NCI-H345 (cell line): ENCODE results near the gene CRACDL.
A peak's percentile ranks its signal among the peaks of the same experiment; 100 is the strongest.
"Not testable (repeated sequence)": the region's sequence is repeated elsewhere in the genome, so short reads cannot be mapped to it uniquely, and the experiment has no call there.

ENCODE experiments used
- DNase-seq: peaks from one replicate; lab custom pipeline; 2025; lab: John Stamatoyannopoulos, UW

The CRACDL gene

DNA sequence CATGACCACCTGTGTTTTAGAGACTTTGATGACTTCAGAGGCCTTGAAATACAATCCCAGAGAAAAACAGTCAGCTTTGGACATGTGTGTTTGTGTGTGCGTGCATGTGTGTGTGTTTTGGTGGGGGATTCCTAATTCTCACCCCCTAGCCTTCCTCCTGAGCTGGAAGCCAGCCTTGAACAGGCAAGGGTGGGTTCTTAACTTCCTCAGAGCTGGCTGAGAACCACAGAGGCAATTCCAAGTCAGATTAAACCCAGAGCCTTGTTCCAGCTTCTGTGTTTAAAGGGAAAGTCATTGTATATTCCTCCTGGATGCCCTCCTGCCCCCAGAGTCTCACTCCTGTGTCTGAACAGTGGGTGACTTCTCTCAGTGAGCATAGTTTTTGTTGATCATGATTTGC, 159.9 kb downstream of the CRACDL start:
- no peak for DNase-seq

DNA sequence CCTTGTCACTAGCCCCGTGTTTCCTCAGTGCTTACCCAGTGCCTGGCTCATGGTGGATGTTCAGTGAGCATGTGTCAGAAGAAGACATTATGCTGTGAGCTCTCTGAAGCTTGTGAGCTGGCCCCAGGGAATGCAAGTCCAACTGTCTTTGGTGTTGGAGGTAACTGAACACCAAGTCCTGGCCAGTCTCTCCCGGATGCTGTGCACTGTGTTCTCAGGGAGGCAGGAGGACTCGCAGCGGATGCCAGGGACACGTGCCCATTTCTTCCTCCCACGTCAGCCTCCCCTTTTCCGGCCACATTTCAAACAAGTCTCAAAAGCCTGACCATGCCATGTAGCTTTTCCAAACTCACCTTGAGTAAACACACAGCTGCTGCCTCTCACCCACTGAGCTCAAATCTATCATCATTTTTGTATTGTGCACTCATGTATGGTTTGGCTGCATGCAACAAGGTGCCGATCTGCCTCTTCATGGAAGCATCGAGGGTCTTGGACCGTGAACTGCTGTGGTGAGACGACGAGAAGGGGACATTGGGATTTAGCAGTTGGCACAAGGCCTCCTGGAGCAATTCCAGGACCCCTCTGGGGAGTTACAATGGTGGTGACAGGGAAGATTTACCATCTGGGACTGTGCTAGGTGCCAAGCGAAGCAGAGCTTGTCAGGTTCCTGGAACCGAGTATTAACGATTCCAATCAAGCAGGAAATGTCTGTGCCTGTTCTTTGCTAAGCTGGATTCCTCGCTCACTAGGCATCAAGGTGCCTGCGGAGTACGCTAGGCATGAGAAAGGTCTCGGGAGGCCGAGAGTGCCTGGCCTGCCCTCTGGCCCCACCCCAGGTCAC, 160.7 kb downstream of the CRACDL start:
- DNase-seq = peak; percentile 88

DNA sequence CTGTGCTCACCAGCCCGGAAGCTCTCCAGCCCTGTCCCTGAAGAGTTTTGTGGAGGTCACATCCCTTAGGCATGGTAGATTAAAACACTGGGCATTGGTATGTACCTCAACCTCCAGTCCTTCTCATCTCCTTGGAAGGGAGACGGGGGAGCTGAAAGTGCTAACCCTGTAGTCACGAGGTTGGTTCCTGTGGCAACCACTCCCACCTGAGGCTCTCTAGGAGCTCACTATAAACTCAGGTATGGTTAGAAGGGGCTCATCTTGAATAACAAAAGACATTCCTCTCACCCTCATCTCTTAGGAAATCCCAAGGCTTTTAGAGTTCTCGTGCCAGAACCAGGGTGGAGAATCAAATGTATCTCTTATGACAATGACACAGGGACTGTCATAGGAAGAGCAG, 162.1 kb downstream of the CRACDL start:
- no peak for DNase-seq

DNA sequence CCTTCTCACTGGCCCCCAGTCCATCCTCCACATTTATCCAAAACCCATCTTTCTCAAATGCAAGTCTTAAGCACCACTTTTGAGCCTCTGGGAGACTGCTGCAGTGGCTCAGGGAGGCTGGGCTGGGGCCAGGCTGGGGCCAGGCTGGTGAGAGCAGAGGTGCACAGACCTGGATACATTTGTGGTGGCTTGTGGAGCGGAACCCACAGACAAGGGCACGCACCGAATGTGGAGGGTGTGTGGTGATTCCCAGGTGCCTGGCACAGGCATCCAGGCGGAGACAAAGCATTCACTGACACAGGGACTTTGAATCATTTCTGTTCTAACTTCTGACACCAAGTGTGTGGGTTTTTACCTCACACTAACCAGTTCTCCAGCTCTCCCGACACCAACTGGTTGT, 162.9 kb downstream of the CRACDL start:
- DNase-seq = no peak

DNA sequence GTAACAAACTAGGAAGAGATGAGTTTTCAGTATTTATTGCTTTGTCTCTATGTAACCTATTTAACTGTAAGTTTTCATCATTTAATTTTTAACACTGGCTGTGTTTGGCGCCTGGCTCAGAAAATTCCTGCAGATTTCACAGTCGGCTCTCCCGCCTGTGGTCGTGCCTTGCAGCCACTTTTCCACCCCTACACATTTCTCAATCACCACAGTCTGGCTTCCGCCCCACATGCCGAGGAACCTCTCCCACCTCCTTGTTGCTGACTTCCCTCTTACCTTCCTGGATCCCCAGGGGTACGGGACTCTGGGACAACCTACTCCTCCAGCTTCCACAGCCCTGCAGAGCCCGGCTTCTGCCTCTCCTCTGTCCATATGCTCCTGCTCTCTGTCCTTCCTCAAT, 163.5 kb downstream of the CRACDL start:
- DNase-seq = no peak

DNA sequence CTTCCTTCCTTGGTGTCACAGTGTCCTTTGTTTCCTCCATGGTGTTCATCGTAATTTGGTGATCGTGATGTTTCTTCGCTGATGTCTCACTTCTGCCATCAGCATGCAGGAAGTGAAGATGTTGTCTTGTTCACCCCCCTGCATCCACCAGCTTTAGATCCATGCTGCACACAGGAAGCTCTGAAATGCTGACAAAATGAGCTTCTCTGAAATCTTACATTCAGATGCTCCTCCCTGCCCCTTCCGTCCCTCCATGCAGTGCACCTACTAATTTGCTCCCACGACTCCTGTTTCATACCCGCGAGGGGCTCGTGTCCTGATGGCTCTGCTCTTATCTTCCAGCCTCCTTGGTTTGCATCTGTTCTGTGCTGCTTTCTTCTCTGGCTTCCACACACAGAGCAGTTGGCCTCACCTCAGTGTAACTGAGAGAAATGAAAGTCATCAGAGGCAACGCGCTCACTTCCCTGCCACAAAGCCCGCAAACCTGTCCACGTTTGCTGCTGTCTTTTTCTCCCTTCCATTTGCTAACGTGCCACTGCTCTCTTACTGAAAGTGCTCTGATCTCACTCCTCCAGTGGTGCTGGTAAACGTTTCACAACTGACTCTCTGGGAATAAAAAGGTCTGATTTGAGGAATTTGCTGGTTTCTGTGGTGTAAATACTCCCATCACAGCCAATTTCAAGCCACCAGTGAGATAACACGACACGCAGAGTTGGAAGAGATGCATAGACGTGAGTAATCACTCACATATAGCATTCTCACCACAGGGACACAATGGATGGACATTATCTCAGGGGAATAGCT, 164.1 kb downstream of the CRACDL start:
- DNase-seq = no peak

DNA sequence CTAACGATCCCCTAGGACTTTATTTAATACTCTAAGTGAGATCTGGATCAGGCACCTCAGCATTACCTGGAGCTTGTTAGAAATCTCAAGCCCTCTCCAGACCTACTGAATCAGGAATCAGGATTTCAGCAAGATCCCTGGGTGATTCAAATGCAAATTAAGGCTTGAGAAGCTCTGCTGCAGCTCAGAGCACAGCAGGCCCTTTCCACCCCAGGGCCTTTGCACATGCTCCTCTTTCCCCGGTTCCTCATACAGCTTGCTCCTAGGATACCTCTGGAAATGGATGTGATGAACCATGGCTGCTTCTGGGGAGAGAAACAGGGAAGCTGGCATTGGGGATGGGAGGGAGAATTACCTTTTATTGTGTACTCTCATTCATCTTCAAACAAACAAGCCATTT, 164.8 kb downstream of the CRACDL start:
- no peak for DNase-seq

DNA sequence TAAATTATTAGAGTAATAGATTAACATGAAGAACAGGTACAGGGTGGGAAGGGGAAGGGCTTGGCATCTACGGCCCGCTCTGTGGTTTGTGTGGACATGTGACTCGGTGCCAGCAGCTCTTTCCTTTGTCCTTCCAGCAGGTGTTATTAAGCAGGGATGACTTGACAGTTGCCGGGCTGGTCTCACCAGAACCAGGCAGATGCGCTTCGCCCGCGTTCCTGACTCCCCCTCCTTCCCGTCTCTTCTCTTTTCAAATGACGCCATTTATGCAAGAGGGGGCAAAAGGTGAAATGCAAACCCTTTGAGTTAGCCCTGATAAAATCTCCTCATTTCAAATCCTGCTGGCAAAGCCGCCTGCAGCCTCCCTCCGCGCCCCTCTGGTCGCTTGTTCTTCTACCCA, 166.2 kb downstream of the CRACDL start:
- DNase-seq = peak; percentile 86

DNA sequence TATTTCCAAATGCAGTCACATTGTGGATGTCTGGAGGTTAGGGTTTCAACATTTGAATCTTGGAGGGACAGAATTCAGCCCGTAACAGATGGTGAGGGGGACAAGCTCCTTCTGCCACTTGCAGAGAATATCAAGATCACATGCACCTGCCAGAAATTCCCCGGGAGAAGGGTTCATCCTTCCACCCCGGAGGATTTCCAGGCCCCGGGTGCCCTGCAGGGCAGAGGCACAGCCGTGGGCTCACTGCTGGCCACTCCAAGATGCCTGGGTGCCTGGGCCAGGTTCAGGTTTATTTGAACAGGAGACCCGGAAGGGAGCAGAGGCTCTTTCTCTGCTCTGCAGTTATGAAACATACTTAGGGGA, 166.9 kb downstream of the CRACDL start:
- DNase-seq = peak; percentile 19

DNA sequence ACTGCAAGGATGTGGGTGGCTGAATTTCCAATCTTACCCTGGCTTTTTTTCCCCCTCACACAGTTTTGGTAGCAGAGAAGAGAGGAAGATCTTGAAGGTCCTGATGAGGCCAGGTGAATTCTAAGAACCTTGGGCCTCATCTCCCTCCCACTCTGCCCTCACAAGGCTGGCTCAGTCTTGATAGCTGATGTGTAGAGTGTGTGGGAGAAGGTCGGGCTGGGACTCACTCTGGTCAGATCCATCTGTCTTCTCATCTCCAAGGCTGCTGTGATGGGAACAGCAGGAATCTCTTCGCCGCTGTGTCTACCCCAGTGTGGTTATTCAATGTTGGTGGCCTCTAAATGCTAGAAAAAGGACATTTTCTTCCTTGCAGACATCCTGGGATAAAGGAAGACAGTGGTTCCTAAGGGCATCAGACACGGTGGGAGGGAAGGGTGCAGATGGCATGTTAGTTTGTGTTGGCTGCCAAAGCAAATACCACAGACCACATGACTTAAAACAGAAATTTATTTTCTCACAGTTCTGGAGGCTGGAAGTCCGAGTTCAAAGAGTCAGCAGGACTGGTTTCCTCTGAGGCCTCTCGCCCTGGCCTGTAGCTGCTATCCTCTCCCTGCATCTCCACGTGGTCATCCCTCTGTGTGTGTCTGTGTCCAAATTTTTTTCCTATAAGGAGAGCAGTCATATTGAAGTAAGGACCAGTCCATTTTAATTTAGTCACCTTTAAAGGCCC, 167.5 kb downstream of the CRACDL start:
- DNase-seq = peak; percentile 36

DNA sequence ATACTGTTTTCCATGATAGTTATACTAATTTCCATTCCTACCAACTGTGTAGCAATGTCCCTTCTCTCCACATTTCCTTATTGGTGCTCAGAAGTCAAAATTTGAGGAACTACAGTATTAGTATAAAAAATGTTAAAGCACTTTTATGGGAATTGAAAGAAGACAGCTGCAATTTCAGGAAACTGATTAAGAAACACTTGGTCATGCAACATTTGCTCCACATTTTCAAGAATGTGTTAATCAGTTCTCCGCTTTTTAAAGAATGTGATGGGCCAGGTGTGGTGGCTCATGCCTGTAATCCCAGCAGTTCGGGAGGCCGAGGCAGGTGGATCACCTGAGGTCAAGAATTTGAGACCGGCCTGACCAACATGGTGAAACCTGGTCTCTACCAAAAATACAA, 171.5 kb downstream of the CRACDL start:
- no peak for DNase-seq

DNA sequence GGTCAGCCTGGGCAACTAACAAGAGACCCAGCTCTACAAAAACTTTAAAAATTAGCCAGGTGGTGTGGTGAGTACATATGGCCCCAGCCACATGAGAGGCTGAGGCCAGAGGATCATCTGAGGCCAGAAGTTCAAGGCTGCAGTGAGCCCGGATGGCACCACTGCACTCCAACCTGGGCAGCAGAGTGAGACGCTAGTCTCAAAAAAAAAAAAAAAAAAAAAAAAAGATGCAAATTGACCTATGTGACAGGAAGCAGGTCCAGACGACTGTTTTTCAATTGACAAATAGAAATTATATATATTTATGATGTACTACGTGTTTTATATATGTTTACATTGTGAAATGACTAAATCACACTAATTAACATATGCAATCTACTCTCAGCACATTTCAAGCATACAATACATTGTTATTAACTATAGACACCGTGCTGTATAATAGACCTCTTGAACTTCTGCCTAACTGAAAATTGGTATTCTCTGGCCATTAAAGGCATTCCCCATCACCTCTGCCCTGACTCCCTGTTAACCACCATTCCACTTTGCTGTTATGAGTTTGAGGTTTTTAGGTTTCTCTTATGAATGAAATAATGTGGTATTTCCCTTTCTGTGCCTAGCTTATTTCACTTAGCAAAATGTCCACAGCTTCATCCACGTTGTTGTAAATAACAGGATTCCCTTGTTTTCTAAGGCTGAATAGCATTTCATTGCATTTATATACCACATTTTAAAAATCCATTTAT, 172.6 kb downstream of the CRACDL start:
- DNase-seq = no peak

DNA sequence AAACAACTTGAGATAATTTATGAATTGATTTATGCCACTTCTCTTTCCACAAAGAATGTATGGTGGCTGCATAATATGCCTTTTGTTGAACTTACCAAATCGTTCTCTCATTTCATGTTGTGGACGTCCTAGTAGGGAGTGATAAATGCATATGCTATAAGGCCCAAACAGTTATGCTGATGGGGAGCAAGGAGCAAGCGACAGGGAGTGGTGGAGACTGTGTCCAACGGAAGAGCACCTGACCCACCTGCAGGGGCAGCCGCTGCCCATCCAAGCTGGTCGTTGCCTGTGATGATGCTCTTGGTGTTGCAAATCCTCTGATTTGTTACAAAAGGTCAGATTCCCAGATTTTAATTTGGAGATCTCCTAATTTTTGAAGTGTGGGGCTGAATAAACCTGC, 174.1 kb downstream of the CRACDL start:
- no peak for DNase-seq

DNA sequence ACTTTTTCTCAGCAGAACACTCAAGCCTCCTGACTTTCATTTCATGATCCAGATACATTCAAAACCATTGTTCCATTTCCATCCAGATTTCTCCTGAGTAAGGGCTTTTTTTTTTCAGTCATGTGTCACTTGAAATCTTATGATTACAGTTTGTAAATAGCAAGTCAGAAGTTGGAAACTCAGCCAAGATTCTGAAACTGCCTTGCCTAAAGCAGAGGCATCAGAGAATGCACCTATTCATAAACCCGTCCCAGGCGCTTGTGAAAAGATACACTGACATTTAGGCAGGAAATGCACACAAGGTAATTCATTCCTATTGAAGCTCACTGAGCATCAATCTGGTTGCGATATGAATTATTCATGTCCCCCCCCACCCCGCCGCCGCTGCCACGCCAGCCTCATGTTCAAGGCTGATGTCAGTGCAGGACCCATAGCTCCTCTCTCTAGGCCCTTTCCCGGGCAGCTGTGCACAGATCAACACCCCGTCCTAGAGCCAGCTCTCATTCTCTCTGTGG, 174.7 kb downstream of the CRACDL start:
- DNase-seq = no peak

DNA sequence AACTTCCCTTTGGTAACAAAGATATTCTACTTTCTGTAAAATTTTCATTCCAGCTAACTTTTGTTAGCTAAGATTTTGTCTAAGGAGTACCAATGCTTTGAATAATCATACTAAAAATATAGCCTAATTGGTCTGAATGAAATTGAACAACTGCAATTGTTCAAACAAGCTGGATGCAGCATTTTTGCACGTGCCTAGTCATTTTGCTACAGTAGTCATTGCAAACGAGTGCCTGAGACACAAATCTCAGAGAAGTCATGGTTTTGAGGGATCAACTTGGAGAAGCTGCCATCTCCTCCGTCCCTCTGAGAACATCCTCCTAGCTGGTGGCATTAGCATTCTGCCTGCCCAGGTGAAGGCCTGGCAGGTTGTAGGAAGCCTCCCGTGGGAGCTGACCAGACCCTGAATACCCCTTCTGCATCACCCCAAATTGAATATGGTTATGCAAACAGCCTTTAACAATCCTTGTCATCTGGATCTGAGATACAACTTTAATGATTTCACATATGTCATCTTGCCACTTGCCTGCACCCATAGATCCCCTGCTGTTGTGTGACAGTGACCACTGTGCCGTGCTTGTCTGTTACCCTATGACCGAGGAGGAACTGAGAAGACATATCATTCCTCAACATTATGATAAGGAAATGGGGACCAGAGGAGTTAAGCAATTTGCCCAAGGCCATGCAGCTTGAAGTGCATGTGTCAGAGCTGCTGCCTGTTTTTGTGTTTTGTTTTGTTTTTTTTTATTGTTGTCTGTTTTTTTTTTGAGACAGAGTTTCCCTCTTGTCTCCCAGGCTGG, 176.0 kb downstream of the CRACDL start:
- DNase-seq = no peak

DNA sequence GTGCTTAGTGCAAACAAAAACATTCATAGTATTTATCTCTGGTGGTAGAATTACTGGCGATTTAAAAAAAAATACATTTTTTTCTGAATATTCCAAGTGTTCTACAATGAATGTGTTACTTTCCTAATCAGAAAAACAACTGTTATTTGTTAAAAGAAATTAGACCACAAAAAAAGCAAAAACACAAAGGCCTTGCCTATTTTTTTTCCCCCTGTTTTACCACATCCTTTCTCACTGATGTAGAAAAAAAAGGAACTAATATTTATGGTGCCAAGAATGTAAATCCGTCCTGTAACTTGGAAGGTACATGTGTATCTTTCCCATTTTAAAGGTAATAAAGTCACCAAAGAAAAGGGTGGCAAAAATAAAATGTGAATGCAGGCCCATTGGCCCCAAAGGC, 176.7 kb downstream of the CRACDL start:
- no peak for DNase-seq

DNA sequence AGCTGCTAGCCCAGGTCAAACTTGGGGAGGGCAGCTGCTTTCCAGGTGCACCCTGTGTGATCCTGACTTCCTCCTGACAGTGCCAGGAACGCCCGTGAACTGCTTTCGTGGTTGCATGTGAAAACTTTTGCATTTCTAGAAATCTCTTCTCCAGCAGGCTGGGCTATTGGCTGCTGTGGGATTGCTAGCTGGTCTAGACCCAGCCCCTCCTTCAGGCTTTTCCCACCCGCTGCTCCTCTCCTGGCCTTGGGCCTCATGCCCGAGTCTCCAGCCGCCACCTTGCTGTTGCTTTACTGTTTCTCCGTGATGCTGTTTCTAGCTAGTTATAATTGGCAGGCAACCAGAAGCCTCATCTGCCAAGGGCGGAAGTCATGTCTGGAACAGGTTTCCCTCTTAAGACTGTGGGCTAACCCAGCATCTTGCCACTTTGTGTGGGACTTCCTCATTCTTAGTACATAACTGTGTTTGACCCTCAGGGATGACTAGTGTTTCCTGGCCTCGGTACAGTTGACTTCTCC, 178.1 kb downstream of the CRACDL start:
- DNase-seq = no peak

DNA sequence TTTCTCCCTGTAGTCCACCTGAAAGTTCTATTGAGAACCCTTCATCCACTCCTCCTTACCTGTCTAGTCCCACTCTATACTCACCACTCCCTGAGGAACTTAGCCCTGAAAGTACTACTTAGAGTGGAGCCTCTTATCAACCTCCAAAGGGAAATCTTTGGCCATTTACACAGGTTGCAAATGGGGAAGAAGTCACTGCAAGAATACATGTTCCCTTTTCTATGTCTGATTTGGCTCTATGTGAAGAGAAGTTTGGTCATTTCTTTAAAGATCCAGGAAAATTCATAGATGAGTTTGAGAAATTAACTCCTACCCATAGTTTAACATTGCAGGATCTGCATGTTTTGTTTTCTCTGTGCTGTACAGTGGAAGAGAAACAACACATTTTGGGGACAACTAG, 182.2 kb downstream of the CRACDL start:
- no peak for DNase-seq

DNA sequence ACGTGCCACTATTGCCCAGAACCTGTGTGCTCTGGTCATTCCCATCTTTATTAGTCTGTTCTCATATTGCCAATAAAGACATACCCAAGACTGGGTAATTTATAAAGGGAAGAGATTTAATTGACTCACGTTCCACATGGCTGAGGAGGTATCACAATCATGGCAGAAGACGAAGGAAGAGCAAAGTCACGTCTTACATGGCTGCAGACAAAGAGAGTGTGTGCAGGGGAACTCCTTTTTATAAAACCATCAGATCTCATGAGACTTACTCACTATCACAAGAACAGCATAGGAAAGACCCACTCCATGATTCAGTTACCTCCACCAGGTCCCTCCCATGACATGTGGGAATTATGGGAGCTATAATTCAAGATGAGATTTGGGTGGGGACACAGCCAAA, 183.3 kb downstream of the CRACDL start:
- DNase-seq = not testable (repeated sequence)

DNA sequence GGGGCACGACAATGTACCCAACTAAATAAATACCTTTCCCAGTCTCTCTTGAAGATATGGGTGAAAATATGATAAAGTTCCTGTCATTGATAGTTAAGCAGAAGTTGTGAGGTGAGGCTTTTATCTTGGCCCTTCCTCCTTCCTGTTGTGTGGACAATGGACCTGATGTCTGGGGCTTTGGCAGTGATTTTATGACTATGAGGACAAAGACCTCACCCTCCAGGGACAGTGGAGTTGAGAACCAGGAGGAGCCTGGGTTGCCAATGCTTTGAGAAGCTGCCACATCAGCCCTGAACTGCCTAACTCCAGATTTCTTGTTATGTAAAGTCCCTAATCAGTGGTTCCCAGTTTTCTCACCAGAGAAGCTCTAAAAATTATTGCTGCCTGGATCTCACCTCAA, 184.3 kb downstream of the CRACDL start:
- no peak for DNase-seq
